Measurements from ENCODE around the gene PCNA. TPM values are rescaled to one million over a fixed set of nuclear protein-coding genes. Genes with fewer than 3 reads are reported as not detected.
A peak's percentile ranks its signal among the peaks of the same experiment; 100 is the strongest.

The PCNA gene
- total and polyA plus RNA-seq, 10 of the 15 experiments (the other 5 are each of a cell fraction or from before 2014, with no cell fraction given), result 389 to 694 (median 540) TPM

- ChIA-PET CTCF (interaction anchor here (0.7 to 2.6 kb wide), 8 partner anchors 9 to 362 kb away, joined by 3 to 9 read pairs (median 6); no protein-coding TSS in a partner anchor), POLR2A (interaction anchor here (0.5 to 2.0 kb wide), 10 partner anchors 8 to 335 kb away, joined by 3 to 8 read pairs (median 4); no protein-coding TSS in a partner anchor), SMC1A (ENCODE audit: uncharacterized antibody, unreplicated experiment) (interaction anchor here (0.6 to 4.9 kb wide), 18 partner anchors 8 to 304 kb away, joined by 3 to 55 read pairs (median 3); no protein-coding TSS in a partner anchor), RAD21 (ENCODE audit: unreplicated experiment) (interaction anchor here (0.7 to 4.0 kb wide), 7 partner anchors 11 to 164 kb away, joined by 3 to 34 read pairs (median 3); no protein-coding TSS in a partner anchor)
- Histone ChIP-seq H3K4me3 (peak overlapping the region; percentile 53; the same call in 1 of the 2 replicates), H3K9ac (ENCODE audit: control insufficient read depth, insufficient read depth, low read length) (peak overlapping the region; percentile 61), H2AFZ (ENCODE audit: control insufficient read depth, low read depth, low read length) (peak overlapping the region; percentile 42), H3K36me3 (ENCODE audit: control insufficient read depth in 2 of 2, insufficient read depth in 2 of 2, low read length in 1 of 2) (peaks cover 1 to 13% of the 10 kb centered on the region in 2 experiments), H3K4me2 (ENCODE audit: control insufficient read depth, insufficient read depth) (peak overlapping the region; percentile 58), H3K27ac (ENCODE audit: control insufficient read depth, insufficient read depth) (peak overlapping the region; percentile 68), H3K79me2 (ENCODE audit: control insufficient read depth, insufficient read depth, low read length) (peaks cover 45% of the 10 kb centered on the region), H3K4me1 (ENCODE audit: control insufficient read depth, insufficient read depth, low read length) (peaks cover 4% of the 10 kb centered on the region; the same call in 1 of the 2 replicates), H4K20me1 (ENCODE audit: control insufficient read depth, insufficient read depth) (no peaks in the 10 kb centered on the region), H3K9me3 (replicated peaks; ENCODE audit: control insufficient read depth, insufficient read depth, low read length) (no peaks in the 10 kb centered on the region), H3K27me3 (replicated peaks in 1 of 2; ENCODE audit: control insufficient read depth in 2 of 2, insufficient read depth in 2 of 2, low read length in 1 of 2) (no peaks in the 10 kb centered on the region)
- FAIRE-seq (no peak), ATAC-seq (no peak), DNase-seq (ENCODE audit: low read depth, low spot score) (no peak)
- intact Hi-C loops (cut with micrococcal nuclease; ENCODE audit: unreplicated experiment), result loop anchor here (5.0 kb wide), 1 partner anchor 308 kb away; no protein-coding TSS in a partner anchor
- in situ Hi-C loops (cut with MboI), result loop anchor here (5.0 kb wide), 1 partner anchor 67 kb away; no protein-coding TSS in a partner anchor
- no TSS peak for BruUV-seq (replicated peaks)
- WGBS (ENCODE audit: insufficient coverage, insufficient replicate concordance, low lambda C conversion rate, missing lambda C conversion rate), result 2% methylated on average over 9 of the region's 9 CpGs
- TF ChIP-seq ZBED1 (IDR thresholded peaks at IDR 0.05; ENCODE audit: borderline replicate concordance) (no peak), NR2F1 (conservative IDR thresholded peaks at IDR 0.05) (0 out of 2 replicates have a peak, but pooled peaks have one; percentile 18), MTA2 (IDR thresholded peaks at IDR 0.05; ENCODE audit: low read depth) (peak; percentile 1; the same call in 1 of the 2 replicates), SKIL (IDR thresholded peaks at IDR 0.05; ENCODE audit: low read depth, poor library complexity, severe bottlenecking) (peak; percentile 50), CUX1 (IDR thresholded peaks at IDR 0.05; ENCODE audit: insufficient replicate concordance, low read depth, low read length) (peak; percentile 43), IKZF2 (IDR thresholded peaks at IDR 0.05) (peak; percentile 75 to 76; a peak in 2 of 4 replicates), BCL3 (IDR thresholded peaks at IDR 0.05; ENCODE audit: borderline replicate concordance, insufficient read depth, low read depth, low read length, poor library complexity, severe bottlenecking) (no peak), EZH2 (IDR thresholded peaks at IDR 0.05; ENCODE audit: borderline replicate concordance, control insufficient read depth, low read depth, low read length) (no peak), ZNF592 (IDR thresholded peaks at IDR 0.05) (no peak)
Measured at GRCh38 chr20:5120185-5120476, 373 bp upstream of the PCNA start.
